Esophagus squamous epithelium (tissue), 5 donors: ENCODE data around the gene SPATS2. TPM values are rescaled to one million over a fixed set of nuclear protein-coding genes. Genes with fewer than 3 reads are reported as not detected.

ENCODE experiments used
- DNase-seq: peaks from one replicate; lab custom pipeline; 2025; lab: John Stamatoyannopoulos, UW
- H3K27ac ChIP-seq, 4 donors: fragments of 200-600 bp; sonication (generic); one replicate each; pipeline ENCODE4 v1.5.1; 2016 to 2019; ENCODE audit warnings: mild to moderate bottlenecking in 1 of 4
- H3K27me3 ChIP-seq, 4 donors: fragments of 200-600 bp; sonication (generic); 1 replicate in 3 of 4; 2 replicates in 1 of 4; pipeline versions ENCODE4 v1.5.1 to v1.6.0; 2017 to 2021; ENCODE audit warnings: antibody characterized with exemption in 1 of 4
- H3K36me3 ChIP-seq, 3 donors: fragments of 200-600 bp; sonication (generic); one replicate each; pipeline ENCODE4 v1.5.1; 2016 to 2019
- H3K4me1 ChIP-seq, 3 donors: fragments of 200-600 bp; sonication (generic); one replicate each; pipeline ENCODE4 v1.5.1; 2017 to 2019
- H3K4me3 ChIP-seq, 4 donors: fragments of 200-600 bp; sonication (generic); 1 replicate in 3 of 4; 2 replicates in 1 of 4; pipeline ENCODE4 v1.5.1; 2016 to 2019; ENCODE audit warnings: mild to moderate bottlenecking in 2 of 4, moderate library complexity in 1 of 4
- H3K9me3 ChIP-seq, 3 donors: fragments of 200-600 bp; sonication (generic); one replicate each; pipeline ENCODE4 v1.5.1; 2016 to 2019
- CTCF ChIP-seq, 6 experiments: fragments of 450-650 bp in 4 of 6; fragments of 200-600 bp in 2 of 6; sonication (generic) in 2 of 6; IDR thresholded peaks; one replicate each; pipeline ENCODE4 v1.5.1; 2016 to 2019; ENCODE audit warnings: antibody characterized with exemption in 6 of 6, mild to moderate bottlenecking in 4 of 6, moderate library complexity in 4 of 6
- POLR2A ChIP-seq, 4 donors: fragments of 450-650 bp; IDR thresholded peaks; one replicate each; pipeline ENCODE4 v1.6.1; 2017; ENCODE audit warnings: antibody characterized with exemption in 4 of 4, mild to moderate bottlenecking in 4 of 4, moderate library complexity in 3 of 4
- WGBS, 2 donors: methylation state at CpG; one replicate each; pipeline ENCODE4 v1.1.5; 2018; 5-methylcytosine and 5-hydroxymethylcytosine counted together
- intact Hi-C: fragments of 100-400 bp; cut with DNase I; formaldehyde crosslinking; loops from one replicate; pipeline ENCODE4 v1.15.0; 2022
- total RNA-seq, 4 donors: library from RNA; depleted of rRNA; stranded (reverse); fragments of >200 nt; gene quantifications; one replicate each; pipeline ENCODE4 v1.1.0, GENCODE V29; 2016
- donor health status: DM: yes; HTN: yes; CAD: no.

Gene SPATS2
- total RNA-seq, 4 donors from 2014 or later, result 4.8 to 9.8 (median 8.5) TPM

DNA sequence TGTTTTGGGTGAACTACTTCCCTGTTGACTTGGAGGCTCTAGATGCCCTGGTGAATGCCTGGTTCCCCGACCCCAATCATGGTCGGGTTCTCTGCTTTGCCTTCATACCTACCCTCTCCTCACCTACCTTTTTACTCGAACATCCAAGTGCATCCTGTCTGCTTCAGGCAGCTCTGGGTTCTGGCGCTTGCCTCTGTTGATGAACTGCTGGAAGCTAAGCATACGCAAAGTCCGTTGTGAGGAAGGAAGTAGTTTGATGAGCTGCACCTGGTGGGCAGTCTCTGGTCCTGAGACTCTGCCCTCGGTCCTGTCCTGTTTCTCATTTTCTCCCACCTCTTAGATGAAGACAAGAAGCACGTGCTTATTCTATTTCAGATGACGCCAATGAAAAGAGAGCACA is 185.2 kb downstream of the SPATS2 start:
- Histone ChIP-seq H3K27me3 (peaks cover 0 to 39% (median 14%) of the 10 kb centered on the region in 4 donors), H3K27ac (no peak overlapping the region), H3K9me3 (no peaks in the 10 kb centered on the region), H3K36me3 (peaks cover 0 to 19% (median 0%) of the 10 kb centered on the region in 3 donors), H3K4me1 (peaks cover 15 to 28% (median 18%) of the 10 kb centered on the region in 3 donors), H3K4me3 (no peak overlapping the region)
- 44 to 49% methylated on average over 8 to 9 of the region's 9 CpGs for WGBS, 2 donors
- intact Hi-C loops, result no loop called here
- DNase-seq, result no peak
- TF ChIP-seq POLR2A (IDR thresholded peaks at IDR 0.05) (no peak), CTCF (IDR thresholded peaks at IDR 0.05) (no peak)

- H3K36me3 ChIP-seq, result peaks cover 0 to 24% (median 0%) of the 10 kb centered on the region in 3 donors
- 73 to 90% methylated on average over 7 to 8 of the region's 8 CpGs for WGBS, 2 donors
- TF ChIP-seq POLR2A (IDR thresholded peaks at IDR 0.05), result no peak
- H3K9me3 ChIP-seq, result no peaks in the 10 kb centered on the region
- no peak overlapping the region for H3K4me3 ChIP-seq
- H3K4me1 ChIP-seq, result peaks cover 15 to 28% (median 18%) of the 10 kb centered on the region in 3 donors
- DNase-seq, result no peak
- intact Hi-C loops, result no loop called here
- H3K27me3 ChIP-seq, result peaks cover 0 to 34% (median 13%) of the 10 kb centered on the region in 4 donors
- no peak overlapping the region for H3K27ac ChIP-seq
These were observed 185.6 kb downstream of the SPATS2 start for GRCh38 chr12:49552899-49553298.

DNA sequence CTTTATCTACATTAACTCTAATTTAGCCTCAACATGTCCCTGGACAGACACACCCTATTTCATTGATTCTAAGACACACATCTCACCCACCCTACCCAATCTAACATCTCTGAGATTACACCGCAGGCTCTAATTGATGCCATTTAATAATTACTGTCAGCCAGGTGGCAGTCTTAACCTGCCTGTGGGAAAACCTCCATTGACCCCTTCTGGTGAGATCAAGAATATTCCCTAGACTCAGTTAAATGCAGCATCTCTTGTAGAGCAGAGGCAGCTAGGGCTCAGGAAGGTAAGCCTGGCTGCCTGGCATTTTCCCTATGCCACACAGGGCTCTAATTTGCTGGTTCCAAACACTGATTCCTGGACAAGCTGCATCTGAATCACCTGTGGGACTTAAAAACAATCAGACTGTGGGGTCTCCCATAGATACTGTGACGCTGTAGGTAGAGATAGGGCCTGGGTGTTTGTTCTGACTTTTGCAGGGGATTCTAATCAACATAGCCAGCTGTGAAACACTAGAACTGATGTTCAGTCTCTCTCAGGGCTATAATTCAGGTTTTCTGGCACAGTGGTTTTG is 186.3 kb downstream of the SPATS2 start:
- intact Hi-C loops, result no loop called here
- H3K4me3 ChIP-seq, result no peak overlapping the region
- WGBS, 2 donors, result 50 to 60% methylated on average over 2 of the region's 2 CpGs

DNA sequence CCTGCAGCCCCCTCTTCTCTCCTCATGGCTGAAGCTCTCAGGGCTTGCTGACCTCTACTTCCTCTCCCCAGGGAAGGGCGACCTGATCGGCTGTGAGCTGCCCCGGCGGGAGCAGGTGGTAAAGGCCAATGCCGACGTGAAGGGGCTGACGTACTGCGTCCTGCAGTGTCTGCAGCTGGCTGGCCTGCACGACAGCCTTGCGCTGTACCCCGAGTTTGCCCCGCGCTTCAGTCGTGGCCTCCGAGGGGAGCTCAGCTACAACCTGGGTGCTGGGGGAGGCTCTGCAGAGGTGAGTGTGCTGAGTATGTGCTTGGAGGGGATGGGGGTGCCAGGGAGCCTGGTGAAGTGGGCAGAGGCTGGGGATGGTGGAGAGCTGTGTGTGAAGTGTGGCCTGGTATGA is 187.0 kb downstream of the SPATS2 start:
- Histone ChIP-seq H3K27ac (no peak overlapping the region), H3K4me1 (peaks cover 6 to 15% (median 7%) of the 10 kb centered on the region in 3 donors), H3K4me3 (no peak overlapping the region), H3K36me3 (peaks cover 8 to 38% (median 10%) of the 10 kb centered on the region in 3 donors), H3K27me3 (peaks cover 0 to 20% (median 1%) of the 10 kb centered on the region in 4 donors), H3K9me3 (no peaks in the 10 kb centered on the region)
- no peak for TF ChIP-seq CTCF (IDR thresholded peaks at IDR 0.05)
- intact Hi-C loops, result no loop called here
- DNase-seq, result no peak
- whole genome bisulfite sequencing, 2 donors, result no CpG with 5 or more reads among the region's 15 CpGs

More for the DNA sequence above, 186.3 kb downstream of the SPATS2 start:
- no peak for DNase-seq
- Histone ChIP-seq H3K27me3 (peaks cover 0 to 27% (median 7%) of the 10 kb centered on the region in 4 donors), H3K4me1 (peaks cover 13 to 22% (median 13%) of the 10 kb centered on the region in 3 donors), H3K9me3 (no peaks in the 10 kb centered on the region), H3K27ac (no peak overlapping the region), H3K36me3 (peaks cover 3 to 31% (median 5%) of the 10 kb centered on the region in 3 donors)
- peak in 5 of 6 experiments; percentile 32 to 64 (median 50) for TF ChIP-seq CTCF (IDR thresholded peaks at IDR 0.05)
- no peak for TF ChIP-seq POLR2A (IDR thresholded peaks at IDR 0.05)

DNA sequence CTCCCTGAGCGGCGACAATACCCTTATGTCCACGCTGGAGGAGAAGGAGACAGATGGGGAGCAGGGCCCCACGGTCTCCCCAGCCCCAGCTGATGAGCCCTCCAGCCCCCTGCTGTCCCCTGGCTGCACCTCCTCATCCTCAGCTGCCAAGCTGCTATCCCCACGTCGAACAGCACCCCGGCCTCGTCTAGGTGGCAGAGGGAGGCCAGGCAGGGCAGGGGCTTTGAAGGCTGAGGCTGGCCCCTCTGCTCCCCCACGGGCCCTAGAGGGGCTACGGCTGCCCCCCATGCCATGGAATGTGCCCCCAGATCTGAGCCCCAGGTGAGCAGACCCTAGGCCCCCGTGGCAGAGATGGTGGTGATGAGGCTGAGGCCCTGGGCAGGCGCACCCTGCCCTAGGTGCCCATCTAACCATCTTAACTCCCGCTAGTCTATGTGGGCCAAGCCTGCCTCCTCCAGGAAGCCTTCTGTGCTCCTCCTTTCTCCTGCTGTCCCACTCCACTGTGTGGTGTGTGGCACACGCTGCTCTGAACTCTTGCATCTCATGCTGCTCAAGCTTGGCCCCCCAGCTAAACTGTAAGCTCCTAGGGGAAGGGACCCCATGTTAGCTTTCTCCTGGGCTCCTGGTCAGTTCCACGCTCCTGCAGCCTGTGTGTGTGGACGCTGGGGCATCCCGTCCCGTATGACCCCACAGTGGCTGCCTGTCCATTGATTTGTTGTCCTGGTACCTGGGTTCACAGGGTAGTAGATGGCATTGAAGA is 188.5 kb downstream of the SPATS2 start:
- Histone ChIP-seq H3K4me1 (peaks cover 3 to 11% (median 3%) of the 10 kb centered on the region in 3 donors), H3K36me3 (peaks cover 11 to 53% (median 24%) of the 10 kb centered on the region in 3 donors), H3K4me3 (no peak overlapping the region), H3K27me3 (peaks cover 0 to 5% (median 0%) of the 10 kb centered on the region in 4 donors), H3K27ac (no peak overlapping the region), H3K9me3 (no peaks in the 10 kb centered on the region)
- intact Hi-C loops, result no loop called here
- TF ChIP-seq POLR2A (IDR thresholded peaks at IDR 0.05) (no peak), CTCF (IDR thresholded peaks at IDR 0.05) (no peak)
- WGBS, 2 donors, result 100% methylated on average over 2 to 5 of the region's 18 CpGs
- DNase-seq, result no peak
